HG03442 (cell line): ENCODE measurements around the gene PTMS.

Source experiments
- ATAC-seq: cut with Tn5 transposase; IDR thresholded peaks from one replicate; pipeline ENCODE4 v1.9.1; 2021; ENCODE audit warnings: mild to moderate bottlenecking, moderate library complexity; ENCODE audit not compliant: unreplicated experiment

Gene PTMS

GRCh38 chr12:6752167-6752920 is 13.8 kb upstream of the PTMS start:
- ATAC-seq: no peak

- ATAC-seq: peak; percentile 82
Observed at GRCh38 chr12:6752921-6753771, 13.0 kb upstream of the PTMS start, which contains the start of gene MLF2. MLF2 (minus strand) TSS chr12:6753141; CDS start chr12:6752334, 807 bp downstream.

GRCh38 chr12:6753772-6754356 is 12.3 kb upstream of the PTMS start:
- no peak for ATAC-seq

- ATAC-seq: no peak
Observed at GRCh38 chr12:6754411-6754810, 11.8 kb upstream of the PTMS start.

GRCh38 chr12:6757028-6757690 is 9.0 kb upstream of the PTMS start:
- ATAC-seq: no peak

GRCh38 chr12:6758506-6759095 is 7.6 kb upstream of the PTMS start:
- no peak for ATAC-seq

GRCh38 chr12:6759741-6760140 is 6.4 kb upstream of the PTMS start:
- no peak for ATAC-seq

GRCh38 chr12:6763380-6763779 is 2.8 kb upstream of the PTMS start:
- no peak for ATAC-seq

- peak; percentile 72 for ATAC-seq
Observed at GRCh38 chr12:6764011-6764828, 1.9 kb upstream of the PTMS start.

GRCh38 chr12:6765048-6765633 is 1.0 kb upstream of the PTMS start:
- no peak for ATAC-seq

- peak; percentile 49 for ATAC-seq
Observed at GRCh38 chr12:6766651-6767349, 637 bp downstream of the PTMS start.

- no peak for ATAC-seq
Observed at GRCh38 chr12:6767353-6768319, 1.5 kb downstream of the PTMS start.

GRCh38 chr12:6768437-6768914 is 2.3 kb downstream of the PTMS start:
- ATAC-seq: no peak

- no peak for ATAC-seq
Observed at GRCh38 chr12:6768990-6769389, 2.8 kb downstream of the PTMS start.

GRCh38 chr12:6769666-6770065 is 3.5 kb downstream of the PTMS start:
- ATAC-seq: no peak

- no peak for ATAC-seq
Observed at GRCh38 chr12:6770094-6770493, 3.9 kb downstream of the PTMS start.

- ATAC-seq: no peak
Observed at GRCh38 chr12:6770600-6770999, 4.4 kb downstream of the PTMS start.

- ATAC-seq: no peak
Observed at GRCh38 chr12:6771091-6771495, 4.9 kb downstream of the PTMS start.
